ENCODE results near the gene RASA1.

The RASA1 gene

DNA sequence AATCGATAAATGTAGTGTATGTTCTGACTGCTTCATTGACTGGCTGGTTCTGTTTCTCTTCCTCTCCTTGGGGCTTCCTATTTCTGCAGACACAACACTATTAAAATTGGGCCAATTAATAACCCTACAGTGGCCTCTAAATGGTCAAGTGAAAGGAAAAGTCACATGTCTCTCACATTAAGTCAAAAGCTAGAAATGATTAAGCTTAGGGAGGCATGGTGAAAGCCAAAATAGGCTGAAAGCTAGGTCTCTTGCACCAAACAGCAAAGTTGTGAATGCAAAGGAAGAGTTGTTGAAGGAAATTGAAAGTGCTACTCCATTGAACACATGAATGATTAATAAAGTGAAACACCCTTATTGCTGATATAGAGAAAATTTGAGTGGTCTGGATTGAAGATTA, 86.8 kb downstream of the RASA1 start:
- TF ChIP-seq, protein P1, sequence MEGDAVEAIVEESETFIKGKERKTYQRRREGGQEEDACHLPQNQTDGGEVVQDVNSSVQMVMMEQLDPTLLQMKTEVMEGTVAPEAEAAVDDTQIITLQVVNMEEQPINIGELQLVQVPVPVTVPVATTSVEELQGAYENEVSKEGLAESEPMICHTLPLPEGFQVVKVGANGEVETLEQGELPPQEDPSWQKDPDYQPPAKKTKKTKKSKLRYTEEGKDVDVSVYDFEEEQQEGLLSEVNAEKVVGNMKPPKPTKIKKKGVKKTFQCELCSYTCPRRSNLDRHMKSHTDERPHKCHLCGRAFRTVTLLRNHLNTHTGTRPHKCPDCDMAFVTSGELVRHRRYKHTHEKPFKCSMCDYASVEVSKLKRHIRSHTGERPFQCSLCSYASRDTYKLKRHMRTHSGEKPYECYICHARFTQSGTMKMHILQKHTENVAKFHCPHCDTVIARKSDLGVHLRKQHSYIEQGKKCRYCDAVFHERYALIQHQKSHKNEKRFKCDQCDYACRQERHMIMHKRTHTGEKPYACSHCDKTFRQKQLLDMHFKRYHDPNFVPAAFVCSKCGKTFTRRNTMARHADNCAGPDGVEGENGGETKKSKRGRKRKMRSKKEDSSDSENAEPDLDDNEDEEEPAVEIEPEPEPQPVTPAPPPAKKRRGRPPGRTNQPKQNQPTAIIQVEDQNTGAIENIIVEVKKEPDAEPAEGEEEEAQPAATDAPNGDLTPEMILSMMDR (IDR thresholded peaks at IDR 0.05), result no peak
- no peak overlapping the region for H3K27ac ChIP-seq

DNA sequence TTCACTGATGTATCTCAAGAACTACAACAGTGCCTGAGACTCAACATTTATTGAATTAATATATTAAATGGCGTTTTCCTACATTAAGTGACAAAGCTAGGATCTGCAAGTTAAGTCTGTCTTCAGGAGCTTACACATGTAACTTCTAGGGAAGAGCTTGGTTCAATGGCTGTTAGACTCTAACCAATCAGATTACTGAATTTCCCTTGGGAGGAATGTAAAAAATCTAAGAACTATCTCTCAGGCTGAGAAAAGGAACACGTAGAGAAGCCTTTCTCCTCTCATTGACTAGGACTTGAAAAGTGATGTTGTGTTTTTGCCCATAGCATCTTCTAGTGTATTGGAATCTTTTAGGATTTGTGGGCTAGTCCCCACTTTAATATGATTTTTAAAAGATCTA, 91.4 kb downstream of the RASA1 start:
- no peak overlapping the region for H3K27ac ChIP-seq
- TF ChIP-seq, protein P1 (IDR thresholded peaks at IDR 0.05), result no peak
- no peak overlapping the region for H3K4me3 ChIP-seq
- DNase-seq (ENCODE audit: low spot score), result no peak

More for the DNA sequence above, 86.8 kb downstream of the RASA1 start:
- DNase-seq (ENCODE audit: low spot score), result no peak
- no peak overlapping the region for H3K4me3 ChIP-seq

DNA sequence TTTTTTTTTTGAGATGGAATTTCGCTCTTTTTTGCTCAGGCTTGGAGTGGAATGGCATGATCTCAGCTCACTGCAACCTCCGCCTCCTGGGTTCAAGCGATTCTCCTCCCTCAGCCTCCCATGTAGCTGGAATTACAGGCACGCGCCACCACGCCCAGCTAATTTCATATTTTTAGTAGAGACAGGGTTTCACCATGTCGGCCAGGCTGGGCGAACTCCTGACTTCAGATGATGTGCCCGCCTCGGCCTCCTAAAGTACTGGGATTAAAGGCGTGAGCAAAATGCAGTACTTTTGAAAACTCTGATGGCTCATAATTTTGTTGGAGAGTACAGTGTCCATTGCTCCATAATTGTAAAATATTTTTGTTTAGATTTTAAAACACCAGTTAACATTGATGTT, 92.4 kb downstream of the RASA1 start:
- Histone ChIP-seq H3K27ac (no peak overlapping the region), H3K4me3 (no peak overlapping the region)
- TF ChIP-seq, protein P1 (IDR thresholded peaks at IDR 0.05), result no peak
- no peak for DNase-seq (ENCODE audit: low spot score)

DNA sequence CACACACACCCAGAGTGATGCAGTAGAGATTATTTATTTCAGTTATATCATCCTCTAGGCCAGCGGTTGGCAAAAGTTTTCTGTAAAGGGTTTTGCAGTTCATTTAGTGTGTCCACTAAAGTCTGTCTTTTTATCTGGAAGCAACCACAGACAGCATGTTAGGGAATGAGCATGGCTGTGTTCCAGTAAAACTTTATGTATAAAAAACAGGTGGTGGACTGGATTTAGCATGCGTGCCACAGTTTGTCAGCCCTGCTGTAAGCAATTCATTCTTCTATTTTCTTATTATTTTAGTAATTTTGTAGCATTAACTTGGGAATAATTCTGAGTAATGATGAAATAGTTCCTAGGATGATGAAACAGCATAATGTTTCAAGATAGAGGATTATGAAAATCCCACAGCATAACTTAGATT, 93.4 kb downstream of the RASA1 start:
- no peak for DNase-seq (ENCODE audit: low spot score)
- H3K27ac ChIP-seq, result peak overlapping the region in 1 of 2 donors; percentile 25
- H3K4me3 ChIP-seq, result no peak overlapping the region
- TF ChIP-seq, protein P1 (IDR thresholded peaks at IDR 0.05), result no peak

DNA sequence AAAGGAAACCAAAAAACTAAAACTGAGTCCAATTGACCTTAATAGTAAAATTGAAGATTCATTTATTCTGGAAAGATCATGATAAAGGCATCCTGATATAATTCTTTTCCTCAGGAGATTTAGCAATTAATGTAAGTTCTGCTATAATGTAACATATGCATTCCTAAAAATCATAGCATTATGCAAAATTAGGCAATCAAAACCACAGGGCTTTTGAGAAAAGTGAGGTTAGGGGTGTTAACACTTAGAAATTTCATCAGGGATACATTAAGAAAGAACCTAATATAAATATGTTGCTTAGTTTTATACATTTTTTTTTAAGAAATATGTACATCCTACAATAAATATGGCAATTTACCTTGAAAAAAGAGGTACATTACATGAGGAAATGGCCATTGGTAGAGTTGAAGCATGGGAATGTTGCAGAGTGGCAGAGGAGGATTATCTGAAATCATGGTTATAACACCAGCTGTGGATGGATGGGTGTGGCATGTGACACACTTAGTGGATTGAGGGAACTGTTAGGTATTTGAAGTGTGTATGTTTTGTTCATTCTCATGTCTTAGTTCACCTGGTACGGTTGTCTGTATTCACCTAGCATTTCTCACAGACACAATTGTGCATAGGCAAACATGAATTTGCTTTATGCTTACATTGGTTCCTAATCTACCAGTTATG, 94.0 kb downstream of the RASA1 start:
- TF ChIP-seq, protein P1 (IDR thresholded peaks at IDR 0.05), result no peak
- Histone ChIP-seq H3K27ac (no peak overlapping the region), H3K4me3 (no peak overlapping the region)
- no peak for DNase-seq (ENCODE audit: low spot score)

DNA sequence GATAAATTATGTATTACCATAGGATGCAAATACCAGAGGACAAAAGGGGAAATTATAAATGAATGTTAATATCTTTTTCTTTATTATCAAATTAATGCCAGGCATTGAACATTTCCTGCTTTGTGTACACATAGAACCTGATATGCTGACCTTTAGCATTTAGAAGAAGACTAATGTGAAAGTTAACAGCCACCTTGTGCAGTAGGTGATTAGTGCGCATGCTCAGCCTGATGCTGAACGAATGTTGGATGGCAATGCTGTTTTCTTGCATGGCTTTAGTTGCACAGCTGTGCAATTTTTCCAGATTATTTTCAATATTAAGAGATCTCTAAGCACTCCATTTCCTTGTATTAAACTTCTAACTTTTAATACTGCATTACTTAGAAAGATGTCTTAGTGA, 99.6 kb downstream of the RASA1 start:
- TF ChIP-seq, protein P1 (IDR thresholded peaks at IDR 0.05), result no peak

DNA sequence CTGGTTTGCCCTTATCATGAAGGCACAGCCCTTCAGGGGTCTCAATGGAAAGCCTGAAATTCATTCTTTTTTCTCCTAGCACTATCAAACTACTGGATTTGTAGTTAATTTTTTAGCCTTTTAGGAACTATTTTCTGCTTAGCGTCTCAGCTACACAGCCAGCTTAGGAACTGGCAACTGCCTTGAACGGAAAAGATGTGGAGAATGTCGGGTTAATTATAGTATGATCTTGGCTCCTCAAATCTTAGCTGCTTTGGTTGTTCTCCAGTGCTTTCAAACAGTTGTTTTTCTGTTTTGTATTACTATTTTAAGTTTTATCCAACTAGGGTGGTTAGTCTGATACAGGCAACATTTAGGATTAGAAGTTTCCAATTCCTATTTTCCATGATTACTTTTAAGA, 100.9 kb downstream of the RASA1 start:
- TF ChIP-seq, protein P1 (IDR thresholded peaks at IDR 0.05), result no peak
- Histone ChIP-seq H3K27ac (peak overlapping the region; percentile 15 to 43), H3K4me3 (no peak overlapping the region)
- DNase-seq (ENCODE audit: low spot score), result no peak

More for the DNA sequence above, 99.6 kb downstream of the RASA1 start:
- DNase-seq (ENCODE audit: low spot score), result no peak
- Histone ChIP-seq H3K27ac (no peak overlapping the region), H3K4me3 (no peak overlapping the region)

Data from coronary artery (tissue), 2 donors.